GM23338 (cell line): ENCODE results near the gene TAS2R41. TPM values are rescaled to one million over a fixed set of nuclear protein-coding genes. Genes with fewer than 3 reads are reported as not detected.

Experiments
- ATAC-seq: fragments of 200-7000 bp; cut with Tn5 transposase; 3 replicates; pipeline ENCODE4 v1.9.1; 2020
- DNase-seq: peaks from one replicate; pipeline ENCODE4 v3.0.0-alpha.2; 2015; ENCODE audit warnings: low spot score
- H2AFZ ChIP-seq: fragments of 200-600 bp; sonication (generic); 2 replicates; pipeline ENCODE4 v1.8.0; 2016; ENCODE audit warnings: antibody characterized with exemption, mild to moderate bottlenecking, moderate library complexity
- H3F3A ChIP-seq: fragments of 200-600 bp; sonication (generic); replicated peaks from 2 replicates; pipeline ENCODE4 v1.8.0; 2017; ENCODE audit warnings: antibody characterized with exemption, mixed run types, low read depth
- H3K27ac ChIP-seq: fragments of 200-600 bp; sonication (generic); 2 replicates; pipeline ENCODE4 v1.6.1; 2016; ENCODE audit warnings: low read depth
- H3K27me3 ChIP-seq: fragments of 200-600 bp; sonication (generic); 2 replicates; pipeline ENCODE4 v1.8.0; 2016; ENCODE audit warnings: mild to moderate bottlenecking, mixed run types, moderate library complexity; ENCODE audit not compliant: insufficient read depth
- H3K36me3 ChIP-seq: fragments of 200-600 bp; sonication (generic); 2 replicates; pipeline ENCODE4 v1.8.0; 2016; ENCODE audit warnings: mild to moderate bottlenecking; ENCODE audit not compliant: insufficient read depth
- H3K4me1 ChIP-seq: fragments of 200-600 bp; sonication (generic); 2 replicates; pipeline ENCODE4 v1.8.0; 2016; ENCODE audit warnings: mild to moderate bottlenecking, moderate library complexity; ENCODE audit not compliant: insufficient read depth
- H3K4me2 ChIP-seq: fragments of 200-600 bp; sonication (generic); 2 replicates; pipeline ENCODE4 v1.7.1; 2017; ENCODE audit warnings: mixed run types
- H3K4me3 ChIP-seq: fragments of 200-600 bp; sonication (generic); 2 replicates; pipeline ENCODE4 v1.6.1; 2016; ENCODE audit warnings: mixed run types
- H3K79me2 ChIP-seq: fragments of 200-600 bp; sonication (generic); replicated peaks from 2 replicates; pipeline ENCODE4 v1.8.0; 2017; ENCODE audit warnings: mild to moderate bottlenecking; ENCODE audit not compliant: insufficient read depth
- H3K9me2 ChIP-seq: fragments of 200-600 bp; sonication (generic); 2 replicates; pipeline ENCODE4 v1.8.0; 2017; ENCODE audit not compliant: insufficient read depth
- H4K20me1 ChIP-seq: fragments of 200-600 bp; sonication (generic); replicated peaks from 2 replicates; pipeline ENCODE4 v1.8.0; 2017; ENCODE audit warnings: mild to moderate bottlenecking; ENCODE audit not compliant: insufficient read depth
- H3K27ac Mint-ChIP-seq: 2 replicates; pipeline ENCODE4 v1.8.0; 2020; ENCODE audit warnings: inconsistent platforms, mild to moderate bottlenecking, moderate library complexity, mixed read lengths
- H3K27me3 Mint-ChIP-seq: 3 replicates; pipeline ENCODE4 v1.8.0; 2022; ENCODE audit warnings: low read depth, mild to moderate bottlenecking, moderate library complexity, mixed read lengths, inconsistent platforms; ENCODE audit not compliant: insufficient read depth, poor library complexity
- H3K36me3 Mint-ChIP-seq: 3 replicates; pipeline ENCODE4 v1.8.0; 2021; ENCODE audit warnings: low read depth, mild to moderate bottlenecking, inconsistent platforms, moderate library complexity, mixed read lengths
- H3K4me1 Mint-ChIP-seq: 3 replicates; pipeline ENCODE4 v1.8.0; 2020; ENCODE audit warnings: mild to moderate bottlenecking, inconsistent platforms, mixed read lengths
- H3K4me3 Mint-ChIP-seq: 3 replicates; pipeline ENCODE4 v1.8.0; 2021; ENCODE audit warnings: moderate library complexity, mild to moderate bottlenecking, inconsistent platforms, mixed read lengths
- H3K9me3 Mint-ChIP-seq: 3 replicates; pipeline ENCODE4 v1.8.0; 2020; ENCODE audit warnings: moderate library complexity, mild to moderate bottlenecking, inconsistent platforms, mixed read lengths
- CREB1 ChIP-seq: fragments of 250-450 bp; sonication (Bioruptor Pico); IDR thresholded peaks from 2 replicates; pipeline ENCODE4 v1.5.0; 2020; ENCODE audit warnings: low read depth, mild to moderate bottlenecking, moderate library complexity
- CTCF ChIP-seq, 2 experiments: fragments of 200-600 bp in 1 of 2; sonication (generic) in 1 of 2; conservative IDR thresholded peaks; 2 replicates each; pipeline versions ENCODE4 v1.5.1 to v1.6.1; 2016 to 2017; ENCODE audit warnings: antibody characterized with exemption in 2 of 2, low read depth in 2 of 2, mild to moderate bottlenecking in 2 of 2, moderate library complexity in 1 of 2
- ETS1 ChIP-seq: IDR thresholded peaks from 2 replicates; pipeline ENCODE4 v1.6.1; 2016; ENCODE audit warnings: antibody characterized with exemption
- EZH2phosphoT487 ChIP-seq: fragments of 200-600 bp; sonication (generic); IDR thresholded peaks from one replicate; pipeline ENCODE4 v1.8.1; 2018; ENCODE audit warnings: antibody characterized with exemption; ENCODE audit not compliant: unreplicated experiment
- JUNB ChIP-seq: IDR thresholded peaks from one replicate; pipeline ENCODE4 v1.6.1; 2016; ENCODE audit warnings: antibody characterized with exemption; ENCODE audit not compliant: unreplicated experiment
- NANOG ChIP-seq: IDR thresholded peaks from 2 replicates; pipeline ENCODE4 v1.6.1; 2016; ENCODE audit warnings: antibody characterized with exemption, borderline replicate concordance
- REST ChIP-seq: IDR thresholded peaks from one replicate; pipeline ENCODE4 v1.6.1; 2018; ENCODE audit warnings: antibody characterized with exemption; ENCODE audit not compliant: unreplicated experiment
- ZNF114 ChIP-seq: fragments of 250-450 bp; sonication (Bioruptor Pico); IDR thresholded peaks from 2 replicates; pipeline ENCODE4 v1.5.0; 2020; ENCODE audit warnings: mild to moderate bottlenecking, moderate library complexity
- polyA plus RNA-seq: library from polyadenylated mRNA; unstranded; fragments of >200 nt; fragmentation: Nextera tagmentation; extraction: Ambion mirVana; gene quantifications from 2 replicates; pipeline ENCODE4 v1.2.1, GENCODE V29; 2016
- total RNA-seq: library from RNA; depleted of rRNA; stranded (reverse); fragments of >200 nt; shearing (Covaris generic); gene quantifications from 2 replicates; pipeline ENCODE4 v1.2.3, GENCODE V29; 2014

The TAS2R41 gene
- total and polyA plus RNA-seq, 2 experiments from 2014 or later: 1.2 TPM; not detected in 1

DNA sequence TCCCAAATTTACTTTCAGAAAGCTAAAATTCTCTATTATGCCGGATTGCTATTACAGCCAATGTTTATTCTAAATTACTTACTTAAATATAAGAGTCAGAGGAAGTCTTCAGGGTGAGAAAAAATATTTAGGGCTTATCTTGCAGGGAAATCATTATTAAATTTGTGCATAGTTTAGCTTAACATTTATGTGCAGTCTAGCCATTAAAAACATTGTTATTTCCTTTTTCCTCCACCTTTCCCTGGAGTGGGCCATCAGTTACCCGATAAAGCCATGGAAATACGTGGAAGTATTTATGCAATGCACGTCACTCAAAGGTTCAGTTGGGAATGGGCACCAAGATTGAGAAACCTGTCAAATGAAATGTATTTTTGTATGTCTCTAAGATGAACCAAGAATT lies 43.9 kb upstream of the TAS2R41 start:
- DNase-seq: no peak
- Mint-ChIP-seq H3K27ac (no peak overlapping the region), H3K36me3 (peaks cover 2% of the 10 kb centered on the region; the same call in 1 of the 3 replicates), H3K4me3 (no peak overlapping the region), H3K9me3 (no peaks in the 10 kb centered on the region), H3K4me1 (peaks cover 24% of the 10 kb centered on the region), H3K27me3 (peaks cover 2% of the 10 kb centered on the region)
- Histone ChIP-seq H4K20me1 (no peaks in the 10 kb centered on the region), H3F3A (no peaks in the 10 kb centered on the region), H2AFZ (no peak overlapping the region), H3K27ac (no peak overlapping the region), H3K79me2 (no peaks in the 10 kb centered on the region), H3K4me3 (no peak overlapping the region), H3K27me3 (no peaks in the 10 kb centered on the region), H3K4me1 (peaks cover 14% of the 10 kb centered on the region), H3K9me2 (peaks cover 10% of the 10 kb centered on the region; the same call in 1 of the 2 replicates), H3K4me2 (no peak overlapping the region), H3K36me3 (no peaks in the 10 kb centered on the region)
- ATAC-seq: no peak
- TF ChIP-seq NANOG (no peak), CREB1 (CRISPR knock-in tag) (no peak), CTCF (conservative IDR thresholded peaks at IDR 0.05; ENCODE audit: low read depth in 2 of 2) (no peak), JUNB (no peak), ETS1 (no peak), REST (no peak), ZNF114 (CRISPR knock-in tag) (no peak)

DNA sequence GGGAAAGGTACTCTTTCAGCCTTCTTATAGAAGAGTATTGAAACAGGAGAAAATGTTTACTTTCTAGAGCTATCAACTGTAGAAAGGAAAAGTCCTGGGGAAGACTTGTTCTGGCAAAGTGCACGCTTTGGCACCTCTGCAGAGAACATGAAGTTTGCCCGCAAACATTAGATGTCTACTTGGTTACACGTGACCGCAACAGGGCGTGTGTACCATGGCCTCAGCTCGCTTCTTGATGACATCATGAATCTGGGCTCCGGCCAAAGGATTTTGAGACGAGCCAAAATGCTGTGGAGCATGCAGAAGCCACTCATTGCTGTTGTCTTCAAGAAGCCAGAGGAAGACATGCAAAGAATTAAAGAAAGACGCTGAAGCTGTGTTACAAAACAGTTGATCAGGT lies 43.0 kb upstream of the TAS2R41 start:
- H3K27ac ChIP-seq: no peak overlapping the region
- H3K36me3 ChIP-seq: no peaks in the 10 kb centered on the region
- ATAC-seq (no peak), DNase-seq (no peak)
- H3F3A ChIP-seq: no peaks in the 10 kb centered on the region
- H3K27me3 Mint-ChIP-seq: peaks cover 2% of the 10 kb centered on the region
- H3K4me2 ChIP-seq: no peak overlapping the region
- H4K20me1 ChIP-seq: no peaks in the 10 kb centered on the region
- no peaks in the 10 kb centered on the region for H3K9me3 Mint-ChIP-seq
- peaks cover 14% of the 10 kb centered on the region for H3K4me1 ChIP-seq
- H3K79me2 ChIP-seq: no peaks in the 10 kb centered on the region
- peaks cover 24% of the 10 kb centered on the region for H3K4me1 Mint-ChIP-seq
- H3K36me3 Mint-ChIP-seq: peaks cover 2% of the 10 kb centered on the region; the same call in 1 of the 3 replicates
- H3K4me3 ChIP-seq: no peak overlapping the region
- H3K4me3 Mint-ChIP-seq: no peak overlapping the region
- no peaks in the 10 kb centered on the region for H3K27me3 ChIP-seq
- no peak overlapping the region for H3K27ac Mint-ChIP-seq
- H2AFZ ChIP-seq: no peak overlapping the region
- H3K9me2 ChIP-seq: peaks cover 10% of the 10 kb centered on the region; the same call in 1 of the 2 replicates
- no peak for TF ChIP-seq EZH2phosphoT487
- no peak for TF ChIP-seq NANOG
- TF ChIP-seq ETS1: no peak
- no peak for TF ChIP-seq ZNF114 (CRISPR knock-in tag)
- TF ChIP-seq CTCF (conservative IDR thresholded peaks at IDR 0.05; ENCODE audit: low read depth in 2 of 2): no peak
